Gastrocnemius medialis (tissue), 4 donors: Measurements from ENCODE around the gene ZMYND12. TPM values are rescaled to one million over a fixed set of nuclear protein-coding genes. Genes with fewer than 3 reads are reported as not detected.
"Not testable (repeated sequence)": the region's sequence is repeated elsewhere in the genome, so short reads cannot be mapped to it uniquely, and the experiment has no call there.

Experiments
- ATAC-seq, 2 donors: fragments of 150-250 bp; one replicate each; pipeline ENCODE4 v1.9.1; 2016
- DNase-seq, 2 donors: peaks; one replicate each; pipeline ENCODE4 v3.0.0-alpha.2; 2019
- H3K27ac ChIP-seq, 4 donors: fragments of 200-600 bp; sonication (generic); 1 replicate in 1 of 4; 2 replicates in 3 of 4; pipeline ENCODE4 v1.5.1; 2016 to 2018; ENCODE audit warnings: mild to moderate bottlenecking in 2 of 4, moderate library complexity in 1 of 4
- H3K27me3 ChIP-seq, 3 donors: fragments of 200-600 bp; sonication (generic) in 2 of 3; 1 replicate in 1 of 3; 2 replicates in 2 of 3; pipeline versions ENCODE4 v1.5.1 to v1.6.0; 2016 to 2019; ENCODE audit warnings: mild to moderate bottlenecking in 1 of 3, moderate library complexity in 1 of 3
- H3K36me3 ChIP-seq, 2 donors: fragments of 200-600 bp; sonication (generic) in 1 of 2; one replicate each; pipeline ENCODE4 v1.5.1; 2017 to 2018
- H3K4me1 ChIP-seq, 2 donors: fragments of 200-600 bp; sonication (generic) in 1 of 2; one replicate each; pipeline ENCODE4 v1.5.1; 2016 to 2017; ENCODE audit warnings: mild to moderate bottlenecking in 2 of 2
- H3K4me3 ChIP-seq, 4 donors: fragments of 200-600 bp; sonication (generic) in 3 of 4; 1 replicate in 1 of 4; 2 replicates in 3 of 4; pipeline ENCODE4 v1.5.1; 2016 to 2019; ENCODE audit warnings: mild to moderate bottlenecking in 2 of 4
- H3K9me3 ChIP-seq, 3 donors: fragments of 200-600 bp; sonication (generic) in 2 of 3; 1 replicate in 1 of 3; 2 replicates in 2 of 3; pipeline ENCODE4 v1.5.1; 2016 to 2019
- POLR2A ChIP-seq, 2 donors: fragments of 450-650 bp; IDR thresholded peaks; one replicate each; pipeline ENCODE4 v1.6.1; 2017; ENCODE audit warnings: antibody characterized with exemption in 2 of 2, mild to moderate bottlenecking in 2 of 2, moderate library complexity in 2 of 2
- in situ Hi-C, 4 donors: fragments of 200-750 bp; cut with MboI; loops; one replicate each; pipeline versions ENCODE4 v1.15.0 to v1.8.0; 2017; ENCODE audit warnings: low sequenced_read_pairs in 4 of 4
- intact Hi-C: fragments of 100-400 bp; cut with DNase I; formaldehyde crosslinking; loops from one replicate; pipeline ENCODE4 v1.15.1; 2023; ENCODE audit warnings: low total_unique reads
- total RNA-seq, 4 donors: library from RNA; depleted of rRNA; stranded (reverse); fragments of >200 nt; gene quantifications; one replicate each; pipeline versions ENCODE4 v1.1.0 to v1.2.3, GENCODE V29; 2016
- TF ChIP-seq, protein P1 (sequence below), 5 experiments: fragments of 450-650 bp in 3 of 5; fragments of 200-600 bp in 2 of 5; sonication (generic) in 2 of 5; IDR thresholded peaks in 4 of 5; conservative IDR thresholded peaks in 1 of 5; 1 replicate in 4 of 5; 2 replicates in 1 of 5; pipeline ENCODE4 v1.5.1; 2016 to 2019; ENCODE audit warnings: antibody characterized with exemption in 5 of 5, mild to moderate bottlenecking in 3 of 5, moderate library complexity in 3 of 5

ZMYND12 gene
- total RNA-seq, 4 donors from 2014 or later: 0.80 to 1.0 TPM; not detected in 2

DNA sequence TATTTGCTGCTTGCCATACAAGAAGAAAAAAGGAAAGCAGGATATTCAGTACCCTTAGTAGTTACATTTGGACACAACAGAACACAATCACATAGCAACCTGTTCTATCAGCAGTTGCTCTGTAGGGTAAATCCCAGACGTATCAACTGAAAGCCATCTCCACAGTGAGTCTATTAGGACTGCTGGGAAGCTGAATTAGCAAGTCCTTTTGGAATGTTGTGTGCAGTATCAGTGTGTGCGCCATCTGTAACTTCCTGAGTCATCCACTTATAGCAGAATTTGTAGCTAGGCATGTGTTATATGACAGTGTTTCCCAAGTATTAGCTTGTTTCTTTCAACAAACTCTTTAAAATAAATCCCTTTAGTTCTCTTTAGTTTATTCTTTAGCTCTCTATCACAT is 28.6 kb upstream of the ZMYND12 start:
- TF ChIP-seq, protein P1, sequence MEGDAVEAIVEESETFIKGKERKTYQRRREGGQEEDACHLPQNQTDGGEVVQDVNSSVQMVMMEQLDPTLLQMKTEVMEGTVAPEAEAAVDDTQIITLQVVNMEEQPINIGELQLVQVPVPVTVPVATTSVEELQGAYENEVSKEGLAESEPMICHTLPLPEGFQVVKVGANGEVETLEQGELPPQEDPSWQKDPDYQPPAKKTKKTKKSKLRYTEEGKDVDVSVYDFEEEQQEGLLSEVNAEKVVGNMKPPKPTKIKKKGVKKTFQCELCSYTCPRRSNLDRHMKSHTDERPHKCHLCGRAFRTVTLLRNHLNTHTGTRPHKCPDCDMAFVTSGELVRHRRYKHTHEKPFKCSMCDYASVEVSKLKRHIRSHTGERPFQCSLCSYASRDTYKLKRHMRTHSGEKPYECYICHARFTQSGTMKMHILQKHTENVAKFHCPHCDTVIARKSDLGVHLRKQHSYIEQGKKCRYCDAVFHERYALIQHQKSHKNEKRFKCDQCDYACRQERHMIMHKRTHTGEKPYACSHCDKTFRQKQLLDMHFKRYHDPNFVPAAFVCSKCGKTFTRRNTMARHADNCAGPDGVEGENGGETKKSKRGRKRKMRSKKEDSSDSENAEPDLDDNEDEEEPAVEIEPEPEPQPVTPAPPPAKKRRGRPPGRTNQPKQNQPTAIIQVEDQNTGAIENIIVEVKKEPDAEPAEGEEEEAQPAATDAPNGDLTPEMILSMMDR (IDR thresholded peaks at IDR 0.05 in 4 of 5, conservative IDR thresholded peaks at IDR 0.05 in 1 of 5): no peak
- no peak for TF ChIP-seq POLR2A (IDR thresholded peaks at IDR 0.05)
- Histone ChIP-seq H3K4me3 (no peak overlapping the region), H3K27ac (no peak overlapping the region), H3K4me1 (no peaks in the 10 kb centered on the region), H3K27me3 (no peaks in the 10 kb centered on the region), H3K36me3 (no peaks in the 10 kb centered on the region), H3K9me3 (no peaks in the 10 kb centered on the region)
- ATAC-seq (no peak), DNase-seq (no peak)
- intact Hi-C loops: no loop called here
- in situ Hi-C loops: no loop called here

DNA sequence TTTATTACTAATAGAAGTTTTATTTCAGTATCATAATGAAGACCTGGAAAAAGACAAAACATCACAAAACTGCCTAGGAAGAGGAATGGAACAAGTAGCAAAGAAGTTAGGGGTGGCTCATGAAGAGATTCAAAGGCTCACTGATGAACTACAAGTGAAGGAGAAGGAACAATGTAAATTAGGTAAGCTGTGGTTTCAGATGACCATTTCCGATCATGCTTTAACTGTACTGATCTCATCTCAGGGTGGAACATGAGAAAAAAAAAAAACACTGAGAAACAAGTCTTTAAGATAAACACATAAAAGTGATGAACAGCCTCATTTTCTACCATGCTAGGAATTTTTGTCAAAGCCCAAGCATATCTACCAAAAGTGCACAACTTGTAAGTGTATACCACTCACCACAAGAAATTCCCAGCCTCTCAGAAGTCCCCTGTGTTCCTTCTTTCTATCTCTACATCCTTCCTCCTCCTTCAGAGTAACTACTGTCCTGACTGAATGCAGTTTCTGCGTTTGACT is 26.9 kb upstream of the ZMYND12 start:
- Histone ChIP-seq H3K36me3 (no peaks in the 10 kb centered on the region), H3K27me3 (no peaks in the 10 kb centered on the region), H3K9me3 (no peaks in the 10 kb centered on the region), H3K4me1 (no peaks in the 10 kb centered on the region), H3K27ac (no peak overlapping the region), H3K4me3 (no peak overlapping the region)
- in situ Hi-C loops (no loop called here), intact Hi-C loops (no loop called here)
- no peak for ATAC-seq
- DNase-seq: no peak
- TF ChIP-seq POLR2A (IDR thresholded peaks at IDR 0.05): no peak
- TF ChIP-seq, protein P1 (IDR thresholded peaks at IDR 0.05 in 4 of 5, conservative IDR thresholded peaks at IDR 0.05 in 1 of 5): no peak

DNA sequence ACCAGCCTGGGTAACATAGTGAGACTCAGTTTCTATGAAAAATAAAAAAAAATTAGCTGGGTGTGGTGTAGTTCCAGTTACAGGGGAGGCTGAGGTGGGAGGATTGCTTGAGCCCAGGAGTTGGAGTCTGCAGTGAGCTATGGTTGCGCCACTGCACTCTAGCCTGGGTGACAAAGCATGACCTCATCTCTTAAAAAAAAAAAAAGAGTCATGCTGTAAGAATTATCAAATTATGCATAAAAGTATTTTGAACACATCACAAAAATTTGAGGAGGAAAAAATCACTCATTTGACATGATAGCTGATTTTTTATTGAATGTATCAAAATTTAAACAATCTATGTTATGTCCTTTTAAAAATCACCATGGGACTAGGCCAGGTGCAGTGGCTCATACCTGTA is 25.1 kb upstream of the ZMYND12 start:
- no peaks in the 10 kb centered on the region for H3K36me3 ChIP-seq
- no peak overlapping the region for H3K4me3 ChIP-seq
- no peaks in the 10 kb centered on the region for H3K4me1 ChIP-seq
- intact Hi-C loops (no loop called here), in situ Hi-C loops (no loop called here)
- TF ChIP-seq POLR2A (IDR thresholded peaks at IDR 0.05): no peak
- DNase-seq: no peak
- no peaks in the 10 kb centered on the region for H3K27me3 ChIP-seq
- ATAC-seq: no peak
- H3K9me3 ChIP-seq: no peaks in the 10 kb centered on the region
- H3K27ac ChIP-seq: no peak overlapping the region

DNA sequence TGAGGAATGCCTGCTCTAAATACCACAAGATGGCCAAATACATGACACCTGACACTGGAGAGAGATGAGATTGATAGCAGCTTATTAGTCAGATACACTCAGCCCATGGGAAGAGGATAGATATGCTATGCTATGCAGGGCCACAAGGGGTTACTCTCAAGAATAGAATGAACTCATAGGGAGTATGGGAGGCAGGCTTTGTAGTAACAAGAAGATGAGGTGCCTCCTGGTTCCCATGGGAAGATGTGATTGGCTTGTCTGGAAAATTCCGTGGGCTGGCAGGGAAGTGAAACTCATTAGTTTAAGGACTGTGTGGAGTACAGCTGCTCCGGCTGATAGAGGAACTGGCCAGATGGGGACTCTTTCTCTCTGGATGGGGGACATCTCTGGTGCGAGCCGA is 23.8 kb upstream of the ZMYND12 start:
- ATAC-seq: no peak
- no peaks in the 10 kb centered on the region for H3K27me3 ChIP-seq
- H3K4me1 ChIP-seq: no peaks in the 10 kb centered on the region
- no peaks in the 10 kb centered on the region for H3K36me3 ChIP-seq
- intact Hi-C loops: no loop called here
- DNase-seq: no peak
- in situ Hi-C loops: no loop called here
- TF ChIP-seq, protein P1 (IDR thresholded peaks at IDR 0.05 in 4 of 5, conservative IDR thresholded peaks at IDR 0.05 in 1 of 5): no peak
- TF ChIP-seq POLR2A (IDR thresholded peaks at IDR 0.05): no peak
- no peak overlapping the region for H3K27ac ChIP-seq
- H3K9me3 ChIP-seq: no peaks in the 10 kb centered on the region
- H3K4me3 ChIP-seq: no peak overlapping the region

DNA sequence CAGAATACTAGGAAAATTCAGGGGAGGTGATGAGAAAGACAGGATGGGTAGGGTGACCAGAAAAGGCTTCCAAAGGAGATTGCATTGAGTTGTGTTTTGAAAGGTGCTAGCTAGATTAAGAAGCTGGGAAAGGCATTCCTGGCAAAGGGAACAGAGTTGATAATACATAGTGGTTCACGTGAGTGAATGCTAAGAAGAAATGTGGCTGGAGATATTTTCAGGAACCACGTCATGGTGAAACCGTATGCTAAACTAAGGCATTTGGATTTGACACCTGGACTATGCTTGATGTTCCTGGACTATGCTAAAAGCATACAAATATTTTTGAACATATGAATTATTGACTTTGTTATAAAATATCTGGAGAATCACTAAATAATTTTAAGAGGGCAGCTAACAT is 22.0 kb upstream of the ZMYND12 start:
- Histone ChIP-seq H3K4me3 (no peak overlapping the region), H3K27ac (no peak overlapping the region), H3K4me1 (no peaks in the 10 kb centered on the region), H3K36me3 (no peaks in the 10 kb centered on the region), H3K9me3 (no peaks in the 10 kb centered on the region), H3K27me3 (no peaks in the 10 kb centered on the region)
- no peak for DNase-seq
- TF ChIP-seq, protein P1 (IDR thresholded peaks at IDR 0.05 in 4 of 5, conservative IDR thresholded peaks at IDR 0.05 in 1 of 5): no peak
- TF ChIP-seq POLR2A (IDR thresholded peaks at IDR 0.05): no peak
- ATAC-seq: no peak
- intact Hi-C loops (no loop called here), in situ Hi-C loops (no loop called here)

DNA sequence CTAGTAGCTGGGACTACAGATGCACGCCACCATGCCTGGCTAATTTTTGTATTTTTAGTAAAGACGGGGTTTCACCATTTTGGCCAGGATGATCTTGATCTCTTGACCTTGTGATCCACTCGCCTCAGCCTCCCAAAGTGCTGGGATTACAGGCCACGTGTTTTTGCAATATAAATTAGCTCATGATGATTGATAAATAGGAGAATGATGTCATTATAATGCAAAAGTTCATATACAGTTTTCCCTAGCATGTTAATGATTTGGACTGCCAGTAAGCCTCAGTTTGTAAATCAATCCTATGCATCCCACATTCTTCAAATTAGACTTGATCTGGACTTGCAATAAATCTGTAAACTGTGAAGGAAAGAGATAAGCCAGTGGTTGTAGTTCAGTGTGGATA is 21.5 kb upstream of the ZMYND12 start:
- ATAC-seq, intact Hi-C loops, H3K36me3 ChIP-seq, H3K27me3 ChIP-seq, H3K9me3 ChIP-seq, DNase-seq, in situ Hi-C loops, H3K4me1 ChIP-seq, H3K27ac ChIP-seq, H3K4me3 ChIP-seq: not testable (repeated sequence)
